ENCODE data around the gene ITGB6.
A peak's percentile ranks its signal among the peaks of the same experiment; 100 is the strongest.

The ITGB6 gene, protein sequence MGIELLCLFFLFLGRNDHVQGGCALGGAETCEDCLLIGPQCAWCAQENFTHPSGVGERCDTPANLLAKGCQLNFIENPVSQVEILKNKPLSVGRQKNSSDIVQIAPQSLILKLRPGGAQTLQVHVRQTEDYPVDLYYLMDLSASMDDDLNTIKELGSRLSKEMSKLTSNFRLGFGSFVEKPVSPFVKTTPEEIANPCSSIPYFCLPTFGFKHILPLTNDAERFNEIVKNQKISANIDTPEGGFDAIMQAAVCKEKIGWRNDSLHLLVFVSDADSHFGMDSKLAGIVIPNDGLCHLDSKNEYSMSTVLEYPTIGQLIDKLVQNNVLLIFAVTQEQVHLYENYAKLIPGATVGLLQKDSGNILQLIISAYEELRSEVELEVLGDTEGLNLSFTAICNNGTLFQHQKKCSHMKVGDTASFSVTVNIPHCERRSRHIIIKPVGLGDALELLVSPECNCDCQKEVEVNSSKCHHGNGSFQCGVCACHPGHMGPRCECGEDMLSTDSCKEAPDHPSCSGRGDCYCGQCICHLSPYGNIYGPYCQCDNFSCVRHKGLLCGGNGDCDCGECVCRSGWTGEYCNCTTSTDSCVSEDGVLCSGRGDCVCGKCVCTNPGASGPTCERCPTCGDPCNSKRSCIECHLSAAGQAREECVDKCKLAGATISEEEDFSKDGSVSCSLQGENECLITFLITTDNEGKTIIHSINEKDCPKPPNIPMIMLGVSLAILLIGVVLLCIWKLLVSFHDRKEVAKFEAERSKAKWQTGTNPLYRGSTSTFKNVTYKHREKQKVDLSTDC

GRCh38 chr2:160199683-160200389 lies at the start of gene ITGB6:
TSS of gene ITGB6 (minus strand) at chr2:160200272. CDS start at chr2:160200063, 209 bp downstream.
- DNase-seq (ENCODE audit: low read depth), result no peak

DNA sequence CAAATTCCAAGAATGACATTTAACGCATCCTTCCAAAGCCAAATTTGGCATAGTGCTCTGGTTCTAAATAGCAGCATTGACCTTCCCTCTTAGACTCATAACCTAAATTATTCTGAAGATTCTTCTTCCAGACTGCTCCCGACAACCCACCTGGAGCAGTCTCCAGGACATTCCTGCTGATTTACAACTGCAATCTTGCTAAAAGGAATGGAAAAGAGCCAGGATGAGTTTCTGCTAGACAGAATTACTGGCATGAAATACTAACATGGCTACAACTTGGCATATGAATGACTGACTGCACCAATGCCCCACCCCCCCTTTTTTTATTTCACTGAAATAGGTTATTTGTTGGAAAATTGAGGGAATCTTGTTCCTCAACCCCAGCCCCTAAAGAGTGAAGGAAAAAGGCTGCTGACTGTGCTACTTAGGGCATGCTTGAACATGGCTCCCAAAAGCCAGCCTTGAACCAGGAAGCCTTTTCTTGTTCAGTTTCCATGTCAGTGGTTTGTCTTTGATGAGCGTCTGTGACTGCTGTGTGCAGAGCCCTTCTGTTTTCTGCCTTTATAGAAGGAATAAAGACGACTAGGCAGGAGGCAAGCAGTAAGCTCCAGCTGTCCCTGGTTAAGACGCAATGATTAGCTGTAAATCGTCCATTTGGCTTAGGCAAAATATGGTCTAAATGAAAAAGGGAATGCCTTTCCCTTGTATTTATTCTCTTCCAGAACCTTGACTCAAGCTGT lies 47.4 kb upstream of the ITGB6 start:
- DNase-seq (ENCODE audit: low read depth), result no peak

DNA sequence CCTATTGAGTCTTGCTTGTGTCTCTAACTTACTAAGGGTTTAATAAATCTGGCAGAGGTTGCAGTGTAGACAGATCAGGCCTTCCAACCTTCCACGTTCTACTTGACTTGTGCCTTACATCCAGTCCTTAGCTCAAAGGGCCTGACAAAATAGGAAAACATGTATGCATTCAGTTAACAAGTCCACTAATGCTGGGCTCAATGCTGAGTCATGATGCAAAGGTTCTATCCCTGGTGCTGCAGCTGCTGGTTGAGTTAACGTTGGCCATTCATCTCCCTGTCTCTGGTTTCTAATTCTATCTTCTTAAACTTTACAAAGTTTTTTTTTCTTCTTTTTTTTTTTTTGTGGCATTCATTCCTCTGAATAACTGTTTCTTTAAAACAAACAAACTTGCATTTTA lies 46.3 kb upstream of the ITGB6 start:
- DNase-seq (ENCODE audit: low read depth), result no peak

DNA sequence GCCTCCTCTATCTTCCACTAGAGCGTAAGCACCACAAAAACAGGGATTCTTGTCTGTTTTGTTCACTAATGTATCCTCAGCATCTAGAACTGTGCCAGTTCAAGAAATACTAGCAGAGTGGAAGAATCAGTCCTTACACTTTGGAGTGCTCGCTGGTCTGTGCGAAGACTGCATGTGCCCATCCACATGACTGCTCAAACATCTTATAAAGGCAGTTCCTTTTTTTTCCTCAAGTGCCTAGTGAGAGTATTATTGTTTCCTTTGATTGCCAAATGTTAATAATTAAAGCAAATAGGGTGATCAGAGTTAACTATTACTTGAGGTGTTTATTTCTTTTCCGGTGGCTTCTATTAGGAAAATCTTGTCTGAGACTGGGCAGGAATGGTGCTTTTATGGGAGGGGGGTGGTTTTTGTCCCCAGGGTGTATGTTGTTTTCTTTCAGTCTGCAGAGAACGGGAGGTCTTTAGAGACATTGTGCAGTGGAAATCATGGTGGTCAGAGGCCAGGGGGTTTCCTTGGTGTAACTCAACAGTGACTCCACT lies 45.6 kb upstream of the ITGB6 start:
- no peak for DNase-seq (ENCODE audit: low read depth)

DNA sequence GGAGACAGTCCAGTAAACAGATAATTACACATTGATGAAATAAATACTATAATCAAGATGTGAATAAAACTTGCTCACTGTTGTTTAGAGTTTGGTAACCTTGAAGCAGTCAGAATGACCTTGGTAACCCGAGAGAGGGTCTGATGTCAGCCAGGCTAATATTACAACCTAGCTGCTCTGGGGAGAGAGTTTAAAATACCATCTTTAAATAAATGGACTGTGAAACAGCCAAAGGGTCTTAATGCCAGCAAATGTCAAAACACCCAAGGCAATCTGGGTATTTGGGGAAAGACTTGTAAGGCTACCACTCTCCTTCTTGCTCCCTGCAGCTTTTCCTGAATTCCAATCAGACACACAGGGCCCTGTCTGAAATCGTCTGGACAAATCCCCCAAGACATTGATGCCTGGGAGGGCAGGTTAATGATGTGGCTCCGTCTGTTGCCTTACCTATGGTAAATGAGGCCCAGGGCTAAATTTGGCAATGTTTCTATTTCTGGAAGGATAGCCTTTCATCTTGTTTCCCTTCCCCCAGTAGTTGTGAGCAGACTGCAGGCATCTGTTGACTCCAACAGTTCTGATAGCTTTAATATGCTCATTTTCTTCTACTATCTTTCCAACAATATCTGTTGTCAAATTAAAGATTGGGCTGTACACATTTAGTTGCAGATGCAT lies 43.0 kb upstream of the ITGB6 start:
- no peak for DNase-seq (ENCODE audit: low read depth)

DNA sequence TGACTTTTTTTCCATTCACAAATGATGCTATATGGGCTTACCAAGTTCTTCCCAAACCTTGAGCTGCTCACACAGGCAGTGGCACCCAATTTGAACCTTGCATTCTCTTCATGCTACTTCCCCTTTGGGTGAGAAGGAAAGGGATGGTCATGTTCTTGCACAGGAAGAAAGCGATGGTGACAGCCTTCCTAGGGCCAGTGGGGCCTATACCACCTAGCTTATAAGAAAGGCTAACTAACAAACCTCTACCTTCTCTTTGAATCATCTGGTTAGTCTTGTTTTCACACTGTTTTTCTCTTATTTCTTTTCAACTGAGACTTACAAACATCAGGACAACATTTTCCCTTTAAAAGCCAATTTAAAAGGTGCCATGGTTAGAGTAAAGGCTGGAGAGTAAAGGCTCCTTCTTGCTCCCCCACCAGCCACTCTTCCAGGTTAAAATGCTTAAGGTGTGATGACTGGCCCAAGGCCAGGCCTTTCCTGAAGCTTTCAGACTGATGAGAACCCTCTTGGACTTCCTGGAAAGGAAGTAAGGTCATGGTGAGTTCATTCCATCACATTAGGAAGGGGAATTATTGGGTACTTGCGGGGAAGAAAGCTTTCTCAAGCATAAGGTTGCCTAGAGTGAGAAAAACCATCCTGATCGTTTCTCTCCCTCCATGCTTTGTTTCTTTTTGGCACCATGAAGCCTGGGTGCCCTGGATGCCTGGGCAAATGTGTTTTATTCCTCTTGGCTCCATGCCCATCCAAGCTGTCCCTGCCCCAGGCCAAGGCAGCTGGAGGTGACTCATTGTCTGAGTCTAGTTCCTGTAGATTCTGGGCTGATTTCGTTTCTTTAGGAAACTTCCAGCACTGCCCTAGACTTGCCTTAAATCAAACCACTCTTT lies 41.4 kb upstream of the ITGB6 start:
- DNase-seq (ENCODE audit: low read depth), result peak; percentile 52

- no peak for DNase-seq (ENCODE audit: low read depth)
Measured at GRCh38 chr2:160239436-160239835, 39.4 kb upstream of the ITGB6 start.

DNA sequence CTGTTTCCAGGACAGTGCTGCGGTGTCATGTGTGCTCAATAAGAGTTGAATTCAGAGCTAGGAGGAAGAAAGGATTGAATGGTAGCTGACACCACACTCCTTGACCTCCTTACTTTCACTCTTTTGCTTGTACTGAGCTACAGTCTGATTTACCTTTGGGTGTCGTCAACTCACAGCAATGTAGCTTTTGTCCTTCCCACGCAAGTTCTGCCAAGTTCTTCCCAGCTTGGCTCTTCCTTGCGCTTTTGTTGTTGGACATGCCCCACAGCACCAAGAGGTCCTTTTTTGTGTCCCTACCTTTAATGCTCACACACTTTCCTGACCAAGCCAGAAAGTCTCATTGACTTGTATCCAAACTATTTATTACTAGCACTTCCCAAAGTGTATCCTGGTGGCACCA lies 38.3 kb upstream of the ITGB6 start:
- DNase-seq (ENCODE audit: low read depth), result no peak

GRCh38 chr2:160232905-160233475 lies 32.9 kb upstream of the ITGB6 start:
- no peak for DNase-seq (ENCODE audit: low read depth)

GRCh38 chr2:160229591-160229990 lies 29.5 kb upstream of the ITGB6 start:
- DNase-seq (ENCODE audit: low read depth), result no peak

DNA sequence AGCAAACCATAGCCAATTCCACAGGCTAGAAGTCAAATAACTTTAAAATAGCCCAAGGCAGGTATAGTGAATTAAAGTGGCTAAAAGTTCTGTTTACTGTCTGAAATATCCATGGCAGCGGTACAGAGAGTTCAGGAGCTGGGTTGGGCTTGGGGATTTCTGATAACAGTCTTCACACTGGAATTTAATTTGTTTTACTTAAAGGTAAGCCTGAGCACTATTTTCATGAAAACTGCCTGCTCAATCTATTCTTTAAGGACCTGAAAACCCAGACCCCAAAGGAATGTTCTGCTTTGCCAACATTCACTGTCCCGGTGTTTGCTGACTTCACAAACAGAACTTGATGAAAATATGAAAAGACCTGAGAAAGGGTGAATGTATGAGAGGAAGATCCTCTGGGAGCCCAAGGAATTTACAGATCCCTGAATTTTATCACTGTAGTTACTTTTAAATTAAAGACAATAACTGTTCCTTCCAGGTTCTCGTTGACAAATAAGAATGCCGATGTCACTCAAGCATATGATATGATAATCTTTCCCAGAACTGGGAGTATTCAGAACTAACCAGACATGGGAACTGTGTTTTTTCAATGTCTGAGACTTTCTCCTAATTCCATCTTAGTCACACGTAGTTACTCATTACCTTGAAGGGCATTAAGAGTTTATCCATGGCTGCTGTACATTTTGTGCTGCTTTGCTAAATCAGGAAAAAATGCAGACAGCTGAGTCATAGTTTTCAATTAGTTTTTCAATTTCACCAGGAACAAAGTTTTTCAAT lies 28.3 kb upstream of the ITGB6 start:
- DNase-seq (ENCODE audit: low read depth), result no peak

DNA sequence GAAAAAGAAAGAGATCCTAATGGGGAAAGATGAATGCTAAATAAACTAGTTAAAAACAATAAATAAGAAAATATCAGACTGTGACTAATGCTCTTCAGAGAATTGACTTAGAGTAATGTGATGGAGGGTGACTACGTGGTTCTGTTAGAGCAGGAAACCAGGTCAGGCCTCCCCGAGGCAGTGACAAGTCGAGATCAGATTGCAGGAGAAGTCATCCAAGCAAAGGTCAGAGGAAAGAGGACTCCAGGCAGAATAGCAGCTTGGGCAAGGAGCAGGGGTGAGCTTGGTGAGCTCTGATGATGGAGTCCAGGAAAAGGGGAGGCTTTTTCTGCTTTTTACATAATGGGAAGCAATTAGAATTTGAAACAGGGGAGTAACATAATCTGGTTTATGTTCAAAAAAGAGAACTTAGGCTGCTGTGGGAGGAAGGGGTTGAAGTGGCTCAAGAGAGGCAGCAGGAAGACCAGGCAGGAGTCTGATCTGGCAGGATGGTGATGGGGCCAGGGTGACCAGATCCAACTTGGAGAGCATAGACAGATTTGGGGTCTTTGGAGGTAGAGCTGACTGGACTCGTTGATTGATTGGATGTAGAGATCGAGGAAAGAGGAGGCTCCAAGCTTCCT lies 27.3 kb upstream of the ITGB6 start:
- DNase-seq (ENCODE audit: low read depth), result no peak

- DNase-seq (ENCODE audit: low read depth), result no peak
Measured at GRCh38 chr2:160226367-160226766, 26.3 kb upstream of the ITGB6 start.

DNA sequence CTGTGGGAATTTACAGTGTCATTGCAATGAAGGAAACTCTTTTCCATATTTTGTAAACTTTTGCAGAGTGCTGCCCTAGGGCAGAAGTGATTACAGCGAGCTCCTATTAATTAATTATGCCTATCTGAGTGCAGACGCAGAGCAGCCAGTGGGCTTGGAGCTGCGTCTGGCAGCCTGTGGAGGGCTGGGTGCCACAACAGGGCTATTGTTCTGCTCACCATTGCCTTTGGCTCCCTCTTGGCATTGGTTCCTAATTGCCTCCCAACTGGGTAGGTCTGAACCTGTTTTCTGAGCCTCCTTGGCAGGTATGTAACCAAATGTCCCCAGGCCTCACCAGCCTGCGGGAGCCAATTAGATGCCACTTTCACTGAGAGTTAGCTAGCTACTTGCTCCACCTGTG lies 25.6 kb upstream of the ITGB6 start:
- no peak for DNase-seq (ENCODE audit: low read depth)

GRCh38 chr2:160224507-160224906 lies 24.4 kb upstream of the ITGB6 start:
- DNase-seq (ENCODE audit: low read depth), result no peak

GRCh38 chr2:160224060-160224459 lies 24.0 kb upstream of the ITGB6 start:
- peak; percentile 85 for DNase-seq (ENCODE audit: low read depth)

GRCh38 chr2:160223560-160223959 lies 23.5 kb upstream of the ITGB6 start:
- no peak for DNase-seq (ENCODE audit: low read depth)

DNA sequence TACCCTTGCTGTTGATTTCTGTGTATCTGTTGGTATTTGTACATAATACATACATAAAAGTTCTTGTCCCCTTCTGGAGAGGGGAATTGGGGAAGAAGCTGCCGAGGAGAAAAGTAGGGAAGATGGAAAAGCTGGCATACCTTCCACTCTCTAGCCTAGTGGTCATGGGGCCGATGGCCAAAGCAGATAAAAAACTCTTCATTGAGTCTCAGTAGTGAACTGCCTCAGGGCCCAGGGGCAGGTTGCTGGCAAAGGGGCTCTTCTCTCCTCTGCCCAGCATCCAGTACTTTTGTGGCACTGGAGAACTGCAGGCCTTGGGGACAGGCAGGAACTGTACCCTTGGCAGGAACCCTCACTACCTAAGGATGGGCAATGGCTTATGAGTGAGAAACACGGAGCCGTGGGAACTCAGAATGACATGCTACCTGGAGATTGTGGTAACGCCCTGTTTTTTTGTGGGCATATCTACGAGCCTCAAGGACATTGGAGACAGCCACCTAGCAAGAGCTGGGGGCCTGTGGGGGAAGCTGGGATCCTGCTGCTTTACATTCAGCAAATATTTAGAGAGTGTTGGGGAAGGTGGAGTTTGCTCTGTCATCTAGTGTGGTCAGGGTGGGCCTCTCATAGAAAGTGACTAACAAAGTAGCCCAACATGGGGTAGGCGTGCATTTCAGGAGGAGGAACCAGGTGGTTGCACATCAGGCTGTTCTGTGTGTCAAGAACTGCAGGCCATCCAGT lies 22.6 kb upstream of the ITGB6 start:
- DNase-seq (ENCODE audit: low read depth), result no peak
